T-helper 1 cell treated with Interleukin-12 subunit alpha and Interleukin-12 subunit beta and Interleukin-4 antibody, amounts not matched to agents 30 ng/mL and 1 ng/mL, for 36 hours (primary cell): ENCODE results near the gene SURF4. TPM values are rescaled to one million over a fixed set of nuclear protein-coding genes. Genes with fewer than 3 reads are reported as not detected.
"Not testable (repeated sequence)": the region's sequence is repeated elsewhere in the genome, so short reads cannot be mapped to it uniquely, and the experiment has no call there.

Experiments
- intact Hi-C: fragments of 100-400 bp; cut with micrococcal nuclease; formaldehyde crosslinking; loops from one replicate; pipeline ENCODE4 v1.15.1; 2024
- total RNA-seq: library from RNA; stranded (reverse); gene quantifications from 2 replicates; pipeline ENCODE4 v1.2.3, GENCODE V29; 2022

The SURF4 gene
- total RNA-seq, 1 donor from 2014 or later: 232 TPM

- intact Hi-C loops: loop anchor here (10.0 kb wide), 1 partner anchor 144 kb away; no protein-coding TSS in a partner anchor
Observed at GRCh38 chr9:133340916-133341315, 34.9 kb downstream of the SURF4 start.

DNA sequence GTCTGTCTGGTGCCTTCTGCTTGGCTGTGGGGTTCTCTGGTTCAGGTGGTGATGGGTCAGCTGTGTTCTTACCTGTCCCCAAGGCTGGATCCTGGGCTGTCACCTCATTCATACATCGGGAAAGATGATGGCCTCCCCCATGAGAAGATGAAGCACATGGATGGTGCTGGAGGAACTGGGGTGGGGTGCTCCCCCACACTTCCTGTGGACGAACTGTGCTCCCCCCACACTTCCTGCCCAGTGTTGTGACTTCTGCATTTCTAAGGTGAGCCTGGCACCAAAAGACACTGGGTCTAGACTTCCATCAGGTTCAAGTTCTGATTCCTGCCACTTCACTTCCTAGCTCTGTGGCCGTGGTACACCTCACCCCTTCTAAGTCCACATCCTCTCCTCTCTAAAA is 35.6 kb downstream of the SURF4 start:
- intact Hi-C loops: loop anchor here (10.0 kb wide), 1 partner anchor 145 kb away; no protein-coding TSS in a partner anchor

GRCh38 chr9:133339641-133340040 is 36.2 kb downstream of the SURF4 start:
- intact Hi-C loops: loop anchor here (10.0 kb wide), 1 partner anchor 145 kb away; no protein-coding TSS in a partner anchor

DNA sequence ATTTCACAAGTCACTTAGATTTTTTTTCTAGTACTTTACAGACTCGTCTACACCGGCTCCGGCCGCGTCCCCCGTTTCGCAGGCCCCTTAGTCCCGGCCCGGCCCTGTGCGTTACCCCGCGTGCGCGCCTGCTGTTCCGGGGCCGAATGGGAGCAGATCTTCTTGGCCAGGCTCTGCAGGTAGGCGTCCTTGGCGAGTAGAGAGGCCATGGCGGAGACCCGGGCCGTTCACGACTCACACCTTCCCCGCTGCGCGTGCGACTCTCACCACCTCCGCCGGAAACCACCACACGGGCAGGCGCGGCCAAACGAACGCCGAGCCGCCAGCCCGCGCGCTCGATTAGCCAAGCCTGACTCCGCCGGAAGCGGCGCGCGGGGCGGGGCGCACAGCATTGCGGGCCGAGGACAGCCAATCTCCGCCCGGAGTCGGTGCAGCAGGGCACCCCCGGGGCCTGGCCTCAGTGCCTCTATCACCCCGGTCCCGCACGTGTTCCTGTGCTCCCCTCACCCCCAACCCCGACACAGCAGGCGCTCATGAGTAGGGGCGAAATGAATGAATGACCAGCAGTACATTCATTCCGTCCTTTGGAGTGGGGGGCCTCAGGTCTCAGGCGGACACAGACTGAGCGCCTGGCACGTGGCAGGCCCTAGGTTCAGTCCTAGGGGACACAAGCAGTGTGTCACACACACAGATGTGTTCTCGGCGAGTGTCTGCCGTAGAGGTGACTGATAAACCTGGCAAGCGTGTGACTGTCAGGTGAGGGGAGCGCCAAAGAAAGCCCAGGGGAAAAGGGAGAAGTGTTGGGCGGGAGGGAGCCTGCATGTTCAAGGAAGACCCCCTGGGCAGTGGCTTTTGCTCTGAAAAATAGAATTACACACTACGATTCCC is 39.7 kb downstream of the SURF4 start, which contains the start of gene SURF6:
TSS of gene SURF6 (minus strand) at position 265 of the 888 bp plus-strand sequence. CDS start at position 209, 56 bp downstream.
- intact Hi-C loops: loop anchor here (1.0 kb wide), 7 partner anchors 12 to 150 kb away; partner anchors contain the start of genes CACFD1, MED22, REXO4 and RPL7A

- intact Hi-C loops: not testable (repeated sequence)
Observed at GRCh38 chr9:133334888-133335287, 41.0 kb downstream of the SURF4 start.

DNA sequence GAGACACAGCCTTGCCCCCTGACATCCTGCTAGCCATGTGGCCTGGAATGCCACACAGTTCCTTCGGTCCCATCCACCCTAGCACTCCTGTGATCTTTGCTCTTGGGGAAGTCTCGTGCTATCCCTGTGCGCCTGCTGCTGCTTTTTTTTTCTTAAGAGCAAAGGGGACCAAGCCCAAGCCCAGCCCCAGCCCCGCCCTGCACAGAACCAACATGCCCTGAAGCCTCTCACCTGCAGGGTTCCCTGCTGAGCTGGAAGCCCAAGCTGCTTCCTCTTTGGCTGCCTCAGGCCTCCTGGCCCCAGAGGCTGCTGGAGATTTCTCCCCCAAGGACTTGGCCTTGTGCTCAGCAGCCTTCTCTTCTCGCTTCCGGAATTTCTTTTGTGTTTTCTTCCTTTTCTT is 41.7 kb downstream of the SURF4 start:
- intact Hi-C loops: no loop called here

DNA sequence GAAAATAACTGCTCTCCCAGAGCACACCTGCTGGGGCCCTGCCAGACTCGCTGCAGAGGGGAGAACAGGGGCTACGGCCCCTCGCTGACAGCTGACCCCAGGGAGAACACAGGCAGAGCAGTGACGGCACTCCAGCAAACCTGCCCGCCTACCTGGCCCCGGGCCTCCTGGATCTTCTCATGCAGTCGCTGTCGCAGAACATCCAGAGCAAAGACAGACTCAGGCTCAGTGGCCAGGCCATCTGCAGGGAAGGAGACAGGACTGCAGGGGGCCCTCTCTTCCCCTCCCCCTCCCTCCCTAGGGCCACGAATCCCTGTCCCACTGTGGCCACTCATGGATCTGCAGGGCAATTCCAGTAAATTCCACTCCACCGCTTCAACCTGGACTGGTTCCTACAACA is 42.3 kb downstream of the SURF4 start:
- intact Hi-C loops: no loop called here

DNA sequence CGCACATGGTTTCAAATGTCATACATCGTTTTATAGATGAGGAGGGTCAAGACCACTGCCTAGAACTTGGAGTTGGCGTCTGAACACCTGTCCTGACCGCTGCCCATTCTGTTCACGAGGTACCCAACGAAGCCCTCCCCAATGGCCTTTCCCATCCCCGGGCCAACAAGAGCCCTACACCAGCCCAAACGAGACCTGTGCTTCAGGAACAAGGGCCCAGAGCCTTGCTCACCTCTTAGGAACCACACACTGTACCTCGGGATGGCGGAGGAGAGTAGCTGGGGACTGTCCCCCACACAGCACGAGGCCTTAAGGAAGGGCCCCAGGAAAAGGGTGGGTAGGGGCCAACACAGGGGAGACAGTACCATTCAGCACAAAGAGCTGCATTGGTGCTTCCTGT is 42.8 kb downstream of the SURF4 start:
- intact Hi-C loops: no loop called here

DNA sequence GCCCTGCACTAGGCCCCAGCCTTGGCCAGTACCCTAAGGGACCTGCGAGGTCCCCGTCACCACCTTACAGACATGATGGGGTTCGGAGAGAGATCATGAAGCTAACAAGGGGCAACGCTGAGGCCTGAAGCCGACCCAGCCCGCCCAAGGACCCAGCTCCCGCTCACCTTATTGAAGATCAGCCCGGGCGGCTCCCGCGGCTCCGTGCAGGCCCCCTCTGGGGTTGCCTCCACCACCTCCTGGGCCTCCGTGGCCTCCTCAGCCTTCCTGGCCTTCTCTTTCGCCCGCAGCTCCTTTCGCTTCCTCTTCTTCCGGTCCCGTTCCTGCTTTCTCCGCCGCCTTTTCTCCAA is 43.5 kb downstream of the SURF4 start:
- intact Hi-C loops: no loop called here

- intact Hi-C loops: no loop called here
Observed at GRCh38 chr9:133331641-133332380, 44.0 kb downstream of the SURF4 start.

GRCh38 chr9:133331221-133331620 is 44.6 kb downstream of the SURF4 start:
- intact Hi-C loops: no loop called here

DNA sequence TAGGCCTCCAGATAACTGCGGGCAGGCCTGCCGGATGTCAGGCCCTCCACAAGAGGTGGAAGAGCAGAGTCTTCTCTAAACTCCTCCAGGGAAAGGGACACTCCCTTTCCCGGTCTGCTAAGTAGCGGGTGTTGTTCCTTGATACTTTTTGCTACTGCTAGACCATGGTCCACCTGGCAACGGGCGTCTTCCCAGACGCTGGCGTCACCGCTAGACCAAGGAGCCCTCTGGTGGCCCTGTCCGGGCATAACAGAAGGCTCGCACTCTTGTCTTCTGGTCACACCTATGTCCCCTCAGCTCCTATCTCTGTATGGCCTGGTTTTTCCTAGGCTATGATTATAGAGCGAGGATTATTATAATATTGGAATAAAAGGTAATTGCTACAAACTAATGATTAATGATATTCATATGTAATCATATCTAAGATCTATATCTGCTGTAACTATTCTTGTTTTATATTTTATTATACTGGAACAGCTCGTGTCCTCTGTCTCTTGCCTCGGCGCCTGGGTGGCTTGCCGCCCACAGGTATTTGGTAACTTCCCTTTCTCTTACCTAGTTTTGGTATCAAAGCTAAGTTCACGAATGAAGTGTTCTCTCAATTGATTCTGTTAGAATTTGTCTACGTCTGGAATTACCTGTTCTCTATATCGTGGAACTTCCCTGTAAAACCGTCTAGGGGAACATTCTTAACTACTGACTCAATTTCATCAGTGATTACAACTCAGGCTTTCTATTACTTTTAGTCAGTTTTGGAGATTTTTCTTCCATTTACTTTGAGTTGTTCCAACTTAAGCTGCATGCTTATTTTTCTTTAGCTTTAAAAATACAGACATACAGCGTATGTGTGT is 46.3 kb downstream of the SURF4 start:
- intact Hi-C loops: loop anchor here (1.0 to 2.0 kb wide), 2 partner anchors 90 to 143 kb away; no protein-coding TSS in a partner anchor

DNA sequence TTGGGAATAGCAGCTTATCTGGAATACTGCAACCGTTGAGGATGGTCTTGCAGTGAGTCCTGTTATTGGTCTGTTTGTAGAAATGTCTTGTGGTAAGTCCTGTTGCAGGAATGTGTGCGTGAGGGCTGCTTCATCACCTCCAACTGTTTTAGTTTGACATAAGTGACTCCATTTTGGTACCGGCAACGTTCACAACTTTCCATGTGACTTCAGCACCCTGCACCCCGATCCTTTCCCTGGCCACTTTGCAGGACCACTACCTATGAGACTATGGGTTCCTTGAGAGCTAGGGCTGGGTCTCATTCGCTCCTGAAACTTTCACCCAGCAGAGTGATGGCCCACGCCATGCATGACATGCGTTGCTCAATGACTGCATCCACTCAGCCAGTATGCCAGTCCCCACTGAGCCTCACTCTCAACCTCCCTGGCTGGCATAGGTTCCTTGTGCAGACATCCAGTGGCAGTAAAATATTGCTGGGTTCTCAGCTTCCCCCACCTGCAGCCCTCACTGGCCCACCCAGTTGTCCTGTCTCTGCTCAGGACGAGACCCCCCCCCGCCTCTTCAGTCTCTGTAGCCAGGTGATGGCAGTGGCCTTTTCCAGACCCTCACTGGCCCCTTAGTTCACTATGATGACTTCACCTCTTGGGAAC is 47.9 kb downstream of the SURF4 start:
- intact Hi-C loops: loop anchor here (2.0 kb wide), 1 partner anchor 141 kb away; no protein-coding TSS in a partner anchor

DNA sequence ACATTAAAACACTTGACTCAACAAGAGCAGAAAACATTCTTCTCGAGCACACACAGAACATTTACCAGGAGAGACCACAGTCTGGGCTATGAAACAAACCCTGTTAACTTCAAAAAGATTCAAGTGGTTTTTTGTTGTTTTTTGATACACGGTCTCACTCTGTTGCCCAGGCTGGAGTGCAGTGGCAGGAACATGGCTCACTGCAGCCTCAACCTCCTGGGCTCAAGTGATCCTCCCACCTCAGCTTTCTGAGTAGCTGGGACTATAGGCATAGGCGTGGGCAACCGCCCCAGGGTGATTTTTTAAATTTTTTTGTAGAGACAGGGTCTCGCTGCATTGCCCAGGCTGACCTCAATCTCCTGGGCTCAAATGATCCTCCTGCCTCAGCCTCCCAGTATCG is 48.8 kb downstream of the SURF4 start:
- intact Hi-C loops: not testable (repeated sequence)

DNA sequence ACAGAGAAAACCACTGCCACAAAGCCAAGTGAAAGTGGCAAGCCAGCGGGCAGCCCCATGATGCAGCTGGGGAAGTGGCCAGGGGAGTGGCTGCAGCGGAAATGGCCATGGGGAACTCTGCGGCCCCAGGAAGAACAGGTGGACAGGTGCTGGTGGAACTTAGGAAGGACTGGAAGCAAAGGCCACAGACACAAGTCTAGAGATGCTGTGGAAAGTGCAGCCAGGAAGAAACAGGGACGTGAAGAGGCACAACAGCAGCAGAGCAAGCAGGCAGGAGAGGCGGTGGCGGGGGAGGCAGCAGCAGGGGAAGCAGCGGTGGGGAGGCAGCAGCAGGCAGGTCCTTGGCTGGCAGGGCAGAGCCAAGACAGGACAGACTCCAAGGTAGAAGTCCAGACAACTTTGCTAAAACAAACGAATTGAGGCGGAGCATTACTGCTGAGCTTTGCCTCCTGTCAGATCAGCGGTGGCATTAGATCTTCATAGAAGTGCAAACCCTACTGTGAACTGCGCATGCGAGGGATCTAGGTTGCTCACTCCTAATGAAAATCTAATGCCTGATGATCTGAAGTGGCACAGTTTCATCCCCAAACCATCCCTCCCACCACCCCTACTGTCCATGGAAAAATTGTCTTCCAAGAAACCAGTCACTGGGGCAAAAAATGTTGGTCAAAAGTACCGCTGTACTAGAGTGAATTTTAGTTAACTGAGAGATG is 51.7 kb downstream of the SURF4 start:
- intact Hi-C loops: no loop called here

DNA sequence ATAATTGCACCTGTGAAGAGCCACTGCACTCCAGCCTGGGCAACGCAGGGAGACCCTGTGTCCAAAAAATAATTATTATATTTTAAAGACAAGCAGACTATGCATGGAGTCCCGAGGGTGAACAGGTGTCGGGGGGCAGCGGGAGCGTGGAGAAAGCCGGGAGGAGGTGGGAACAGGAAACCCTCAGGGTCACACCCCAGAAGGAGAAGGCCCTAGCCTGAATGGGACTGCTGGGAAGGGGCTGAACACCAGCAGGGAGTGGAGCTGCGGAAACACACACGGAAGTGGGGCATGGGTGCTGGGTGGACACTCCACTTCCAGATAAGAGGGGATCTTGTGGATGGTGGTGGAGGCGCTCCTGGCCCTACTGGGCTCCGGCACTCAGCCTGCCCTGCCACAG is 52.6 kb downstream of the SURF4 start:
- intact Hi-C loops: no loop called here

DNA sequence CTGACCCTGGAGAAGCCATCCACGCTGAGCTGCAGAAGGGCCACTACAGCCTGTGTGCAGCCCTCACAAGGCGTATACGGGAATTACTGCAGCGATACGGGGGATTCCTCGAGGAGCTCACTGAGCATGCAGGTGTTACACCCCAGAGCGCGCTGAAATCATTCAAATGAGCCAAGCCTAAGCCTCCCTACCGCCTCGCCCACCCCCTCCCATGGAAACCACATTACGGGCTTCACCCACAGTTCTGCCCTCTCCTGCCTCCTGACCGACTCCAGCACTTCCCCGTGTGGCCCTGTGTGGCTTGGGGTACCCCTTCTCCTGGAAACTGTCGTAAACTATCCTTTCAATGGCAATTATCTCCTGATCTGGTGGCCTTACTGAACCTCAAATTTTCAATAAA is 53.2 kb downstream of the SURF4 start:
- intact Hi-C loops: no loop called here

DNA sequence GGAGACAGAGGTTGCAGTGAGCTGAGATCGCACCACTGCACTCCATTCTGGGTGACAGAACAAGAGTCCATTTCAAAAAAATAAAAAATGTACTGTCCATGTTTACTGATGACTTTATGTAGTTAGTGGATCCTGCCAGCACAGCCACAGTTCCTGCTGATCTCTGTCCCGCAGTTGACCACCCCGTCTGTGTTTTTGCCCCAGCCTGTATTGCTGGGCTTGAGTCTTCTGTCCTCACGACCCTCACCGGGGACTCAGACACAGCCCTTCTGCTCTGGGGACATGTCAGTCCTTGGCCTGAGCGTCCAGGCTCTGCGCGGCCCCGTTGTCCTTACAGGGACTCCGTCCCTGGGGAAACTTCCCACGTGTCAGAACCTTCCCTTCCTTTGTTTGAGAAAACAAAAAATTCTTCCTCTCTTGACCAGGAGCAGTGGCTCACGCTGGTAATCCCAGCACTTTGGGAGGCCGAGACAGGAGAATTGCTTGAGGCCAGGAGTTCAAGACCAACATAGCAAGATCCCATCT is 54.4 kb downstream of the SURF4 start:
- intact Hi-C loops: no loop called here

GRCh38 chr9:133320421-133320881 is 55.4 kb downstream of the SURF4 start:
- intact Hi-C loops: no loop called here

GRCh38 chr9:133317551-133317950 is 58.3 kb downstream of the SURF4 start:
- intact Hi-C loops: not testable (repeated sequence)
